BJ (cell line): ENCODE data around the gene STK16. TPM values are rescaled to one million over a fixed set of nuclear protein-coding genes. Genes with fewer than 3 reads are reported as not detected.

Experiments used
- CTCF ChIA-PET: fragments of 350-600 bp; formaldehyde crosslinking; extraction: SDS; loops from one replicate; lab custom pipeline; 2021; ENCODE audit warnings: antibody characterized with exemption, inconsistent platforms; lab: Yijun Ruan, JAX
- POLR2A ChIA-PET: fragments of 300-600 bp; sonication (Branson Sonifier 250); formaldehyde crosslinking; extraction: SDS; loops from one replicate; lab custom pipeline; 2021; ENCODE audit warnings: antibody characterized with exemption; lab: Charles Lee
- DNase-seq: peaks from one replicate; pipeline ENCODE4 v3.0.0-alpha.2; 2011; ENCODE audit warnings: low read depth
- H3K27me3 ChIP-seq: 2 replicates; pipeline ENCODE4 v1.6.0; 2011; ENCODE audit warnings: low read length; ENCODE audit not compliant: control insufficient read depth, insufficient read depth
- H3K36me3 ChIP-seq: 2 replicates; pipeline ENCODE4 v1.5.1; 2011; ENCODE audit warnings: low read length; ENCODE audit not compliant: control insufficient read depth, insufficient read depth
- H3K4me3 ChIP-seq: 2 replicates; pipeline ENCODE4 v1.5.1; 2011; ENCODE audit warnings: low read depth, mild to moderate bottlenecking, control low read depth, low read length
- polyA plus RNA-seq: library from polyadenylated mRNA; depleted of rRNA; stranded (reverse); fragments of >200 nt; gene quantifications from 2 replicates; pipeline ENCODE4 v1.2.3, GENCODE V29; 2011
- TF ChIP-seq, protein P1 (sequence below): IDR thresholded peaks from 2 replicates; pipeline ENCODE4 v1.5.1; 2011; ENCODE audit warnings: low read depth, mild to moderate bottlenecking, control low read depth, inconsistent platforms, low read length, moderate library complexity; ENCODE audit not compliant: insufficient read depth

STK16 gene
- polyA plus RNA-seq, 1 experiment, result 64.2 TPM

DNA sequence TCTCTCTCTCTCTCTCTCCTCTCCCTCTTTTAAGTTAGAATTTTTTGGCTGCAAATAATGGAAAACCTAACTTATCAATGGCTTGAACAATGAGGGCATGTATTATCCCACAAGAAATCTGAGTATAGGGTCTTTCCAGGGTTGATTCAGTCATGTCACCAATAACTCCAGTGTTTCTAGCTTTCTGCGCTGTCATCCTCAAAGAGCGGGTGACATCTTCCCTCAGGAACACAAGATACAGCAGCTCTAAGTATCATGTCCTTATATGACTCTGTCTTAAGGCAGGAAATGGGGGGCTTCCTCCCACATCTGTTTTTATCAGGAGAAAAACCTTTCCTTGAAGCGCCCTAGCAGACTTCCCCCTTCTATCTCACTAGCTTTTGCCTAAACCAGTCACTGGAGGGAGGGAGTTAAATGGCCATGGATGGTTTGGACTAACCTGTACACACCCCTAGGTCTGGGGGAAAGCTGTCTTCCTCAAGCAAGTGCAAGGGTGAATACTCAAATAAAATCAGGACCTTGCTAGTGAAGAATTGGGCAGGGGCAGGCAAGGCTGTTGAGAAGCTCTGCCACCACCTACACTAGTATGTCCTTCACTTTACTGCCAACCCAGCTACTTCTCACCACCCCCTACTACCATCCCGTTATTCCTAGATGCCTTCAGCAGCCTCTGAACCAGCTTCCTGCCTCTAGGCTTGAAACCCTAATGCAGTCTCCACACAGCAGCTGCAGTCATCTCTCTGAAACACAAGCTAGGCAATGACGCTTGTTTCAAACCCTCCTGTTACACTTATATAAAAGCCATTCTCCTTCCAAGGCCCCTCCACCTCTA is 16.0 kb downstream of the STK16 start:
- DNase-seq, result no peak
- ChIA-PET CTCF (interaction anchor here (1.1 to 3.9 kb wide), 4 partner anchors 9 to 34 kb away, joined by 3 to 33 read pairs (median 6); partner anchors contain the start of gene DNAJB2), POLR2A (no interaction called here)
- H3K4me3 ChIP-seq, result no peak overlapping the region
- TF ChIP-seq, protein P1, sequence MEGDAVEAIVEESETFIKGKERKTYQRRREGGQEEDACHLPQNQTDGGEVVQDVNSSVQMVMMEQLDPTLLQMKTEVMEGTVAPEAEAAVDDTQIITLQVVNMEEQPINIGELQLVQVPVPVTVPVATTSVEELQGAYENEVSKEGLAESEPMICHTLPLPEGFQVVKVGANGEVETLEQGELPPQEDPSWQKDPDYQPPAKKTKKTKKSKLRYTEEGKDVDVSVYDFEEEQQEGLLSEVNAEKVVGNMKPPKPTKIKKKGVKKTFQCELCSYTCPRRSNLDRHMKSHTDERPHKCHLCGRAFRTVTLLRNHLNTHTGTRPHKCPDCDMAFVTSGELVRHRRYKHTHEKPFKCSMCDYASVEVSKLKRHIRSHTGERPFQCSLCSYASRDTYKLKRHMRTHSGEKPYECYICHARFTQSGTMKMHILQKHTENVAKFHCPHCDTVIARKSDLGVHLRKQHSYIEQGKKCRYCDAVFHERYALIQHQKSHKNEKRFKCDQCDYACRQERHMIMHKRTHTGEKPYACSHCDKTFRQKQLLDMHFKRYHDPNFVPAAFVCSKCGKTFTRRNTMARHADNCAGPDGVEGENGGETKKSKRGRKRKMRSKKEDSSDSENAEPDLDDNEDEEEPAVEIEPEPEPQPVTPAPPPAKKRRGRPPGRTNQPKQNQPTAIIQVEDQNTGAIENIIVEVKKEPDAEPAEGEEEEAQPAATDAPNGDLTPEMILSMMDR, result no peak
- peaks cover 9% of the 10 kb centered on the region for H3K27me3 ChIP-seq
- H3K36me3 ChIP-seq, result no peaks in the 10 kb centered on the region

DNA sequence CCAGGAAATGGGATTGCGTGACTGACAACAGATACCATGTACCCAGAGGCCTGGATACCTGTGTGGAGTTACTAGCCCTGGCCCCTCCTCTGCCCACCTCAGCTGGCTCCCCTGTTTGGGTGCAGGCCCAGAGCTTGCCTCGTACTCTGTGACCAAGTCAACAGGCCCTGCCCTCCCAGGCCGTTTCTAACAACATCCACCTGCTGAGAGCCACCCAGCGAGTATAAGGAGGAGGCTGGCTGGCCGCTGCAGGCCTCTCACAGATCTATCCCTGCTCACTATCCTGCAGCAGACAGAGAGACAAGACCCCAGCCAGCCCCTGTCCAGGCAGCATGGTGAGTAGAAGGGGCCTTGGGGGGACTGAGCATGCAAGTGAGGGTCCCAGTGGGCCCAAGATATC is 21.0 kb downstream of the STK16 start:
- DNase-seq, result no peak
- Histone ChIP-seq H3K4me3 (no peak overlapping the region), H3K27me3 (peaks cover 3% of the 10 kb centered on the region), H3K36me3 (no peaks in the 10 kb centered on the region)
- TF ChIP-seq, protein P1, result no peak
- CTCF ChIA-PET, result interaction anchor here (0.6 to 1.3 kb wide), 2 partner anchors 10 to 189 kb away, joined by 3 to 11 read pairs; no protein-coding TSS in a partner anchor
- POLR2A ChIA-PET, result no interaction called here

DNA sequence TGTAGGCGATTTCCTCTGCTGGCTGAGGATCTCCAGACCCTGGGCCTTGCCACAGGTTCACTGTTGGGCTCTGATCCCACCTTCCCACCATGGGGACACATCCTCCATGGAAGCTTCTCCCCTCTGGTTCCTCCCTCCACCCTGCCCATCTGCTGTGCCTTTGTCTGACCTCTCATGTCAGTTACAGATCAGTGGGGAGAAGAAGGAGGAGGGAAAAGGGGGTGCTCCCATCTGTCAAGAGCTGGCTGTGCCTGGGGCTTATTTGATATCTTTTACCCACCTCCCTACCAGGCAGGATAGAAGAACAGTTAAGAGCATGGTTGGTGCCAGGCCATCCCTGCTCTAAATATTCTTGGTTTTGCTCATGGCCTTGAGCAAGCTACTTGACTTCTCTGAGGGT is 21.6 kb downstream of the STK16 start:
- TF ChIP-seq, protein P1, result no peak
- ChIA-PET POLR2A (no interaction called here), CTCF (interaction anchor here (1.5 to 1.7 kb wide), 2 partner anchors 9 to 11 kb away, joined by 4 to 5 read pairs; no protein-coding TSS in a partner anchor)
- H3K4me3 ChIP-seq, result no peak overlapping the region
- no peaks in the 10 kb centered on the region for H3K36me3 ChIP-seq
- DNase-seq, result no peak
- peaks cover 3% of the 10 kb centered on the region for H3K27me3 ChIP-seq

DNA sequence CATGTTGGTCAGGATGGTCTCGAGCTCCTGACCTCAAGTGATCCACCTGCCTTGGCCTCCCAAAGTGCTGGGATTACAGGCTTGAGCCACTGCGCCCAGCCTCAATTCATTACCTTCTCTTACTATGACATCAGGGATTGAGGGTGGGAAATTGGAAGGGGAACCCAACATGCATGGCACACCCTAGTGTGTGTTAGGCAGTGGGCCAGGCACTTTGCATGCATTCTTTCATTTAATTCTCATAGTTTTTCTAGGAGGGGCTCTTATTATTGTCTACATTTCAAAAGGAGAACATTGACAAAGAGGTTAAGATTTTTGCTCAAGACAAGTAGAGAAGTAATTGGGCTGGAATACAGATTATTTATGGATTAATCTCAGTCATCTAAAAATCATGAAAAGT is 23.0 kb downstream of the STK16 start:
- Histone ChIP-seq H3K27me3 (peaks cover 3% of the 10 kb centered on the region), H3K36me3 (no peaks in the 10 kb centered on the region), H3K4me3 (no peak overlapping the region)
- ChIA-PET CTCF (interaction anchor here (1.5 to 2.0 kb wide), 3 partner anchors 9 to 10 kb away, joined by 4 to 11 read pairs (median 5); partner anchors contain the start of gene DNAJB2), POLR2A (no interaction called here)
- TF ChIP-seq, protein P1, result no peak
- no peak for DNase-seq

DNA sequence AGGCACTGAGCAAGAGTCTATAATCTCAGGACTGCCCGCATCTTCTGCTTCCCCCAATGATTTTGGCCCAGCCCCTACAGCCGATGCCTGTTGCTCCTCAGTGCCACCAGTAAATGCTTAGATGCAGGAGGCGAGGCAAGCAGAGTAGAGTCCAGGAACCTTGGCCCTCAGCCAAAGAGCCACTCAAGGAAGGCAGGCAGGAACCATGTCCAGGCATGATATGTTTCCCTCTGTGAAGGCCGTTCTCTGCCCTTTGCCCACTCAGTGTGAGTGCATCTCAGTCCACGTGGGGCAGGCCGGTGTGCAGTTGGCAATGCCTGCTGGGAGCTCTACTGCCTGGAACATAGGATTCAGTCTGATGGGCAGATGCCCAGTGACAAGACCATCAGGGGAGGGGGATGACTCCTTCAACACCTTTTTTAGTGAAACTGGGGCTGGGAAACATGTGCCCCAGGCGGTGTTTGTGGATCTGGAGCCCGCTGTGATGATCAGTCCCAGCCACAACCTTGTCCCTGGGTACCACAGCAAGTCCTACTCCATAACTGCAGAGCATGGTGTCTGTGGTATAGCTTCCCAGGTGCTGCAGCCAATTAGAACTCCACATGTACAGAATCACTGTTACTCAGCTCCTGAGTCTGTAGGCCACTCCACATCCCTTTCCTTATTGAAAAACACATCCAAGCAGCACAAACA is 24.2 kb downstream of the STK16 start:
- H3K27me3 ChIP-seq, result peaks cover 1% of the 10 kb centered on the region
- no peaks in the 10 kb centered on the region for H3K36me3 ChIP-seq
- POLR2A ChIA-PET, result no interaction called here
- DNase-seq, result no peak
- no peak overlapping the region for H3K4me3 ChIP-seq
- CTCF ChIA-PET, result interaction anchor here (2.0 kb wide), 1 partner anchor 9 kb away, joined by 11 read pairs; the partner anchor contains the start of gene DNAJB2
- TF ChIP-seq, protein P1, result no peak
